NK-92 (cell line): ENCODE results near the gene NKX2-2.

Experiments used
- DNase-seq: peaks from one replicate; lab custom pipeline; 2025; ENCODE audit not compliant: unreplicated experiment; lab: John Stamatoyannopoulos, UW

The NKX2-2 gene

GRCh38 chr20:21522481-21523280, 8.8 kb upstream of the NKX2-2 start:
- DNase-seq: no peak

DNA sequence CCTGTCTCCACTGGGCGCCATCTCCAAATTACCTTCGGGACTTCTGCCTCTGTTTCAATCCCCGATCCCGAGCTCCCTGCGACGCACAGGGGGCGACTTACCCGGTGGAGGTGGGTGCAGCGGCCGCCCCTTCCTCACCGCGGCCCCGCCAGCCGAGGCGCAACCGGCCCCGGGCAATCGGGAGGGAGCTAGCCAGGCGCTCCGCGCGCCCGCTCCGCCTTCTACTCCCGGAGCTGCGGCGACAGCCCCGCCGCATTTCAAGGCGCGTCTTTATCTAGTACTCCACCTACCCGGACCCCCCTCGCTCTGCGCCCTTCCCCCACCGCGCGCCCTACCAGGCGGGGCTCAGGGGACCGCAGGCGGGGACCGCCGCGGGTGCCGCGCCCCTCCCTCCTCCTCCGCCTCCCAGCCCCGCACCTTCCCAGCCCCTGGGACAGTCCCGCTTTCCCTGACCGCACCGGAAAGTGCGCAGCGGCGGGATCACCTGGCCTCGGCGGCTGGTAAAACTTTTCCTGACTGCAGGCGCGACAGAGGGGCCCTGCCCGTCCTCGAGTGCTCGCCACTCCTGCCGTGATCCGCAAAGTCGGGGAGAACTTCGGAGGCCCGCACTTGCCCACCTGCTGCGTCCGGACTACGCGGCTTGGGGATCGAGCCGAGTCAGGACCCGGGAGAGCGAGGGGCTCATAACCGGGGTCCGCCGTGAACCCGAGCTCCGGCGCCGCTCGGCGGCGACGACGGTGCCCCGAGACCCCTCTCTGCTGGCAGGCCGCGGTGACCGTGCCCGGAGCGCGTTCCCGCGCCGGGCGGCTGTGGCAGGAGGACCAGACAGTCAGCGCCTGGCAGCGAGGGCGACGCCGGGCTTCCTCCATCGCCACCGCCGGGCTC, 8.0 kb upstream of the NKX2-2 start:
- no peak for DNase-seq

DNA sequence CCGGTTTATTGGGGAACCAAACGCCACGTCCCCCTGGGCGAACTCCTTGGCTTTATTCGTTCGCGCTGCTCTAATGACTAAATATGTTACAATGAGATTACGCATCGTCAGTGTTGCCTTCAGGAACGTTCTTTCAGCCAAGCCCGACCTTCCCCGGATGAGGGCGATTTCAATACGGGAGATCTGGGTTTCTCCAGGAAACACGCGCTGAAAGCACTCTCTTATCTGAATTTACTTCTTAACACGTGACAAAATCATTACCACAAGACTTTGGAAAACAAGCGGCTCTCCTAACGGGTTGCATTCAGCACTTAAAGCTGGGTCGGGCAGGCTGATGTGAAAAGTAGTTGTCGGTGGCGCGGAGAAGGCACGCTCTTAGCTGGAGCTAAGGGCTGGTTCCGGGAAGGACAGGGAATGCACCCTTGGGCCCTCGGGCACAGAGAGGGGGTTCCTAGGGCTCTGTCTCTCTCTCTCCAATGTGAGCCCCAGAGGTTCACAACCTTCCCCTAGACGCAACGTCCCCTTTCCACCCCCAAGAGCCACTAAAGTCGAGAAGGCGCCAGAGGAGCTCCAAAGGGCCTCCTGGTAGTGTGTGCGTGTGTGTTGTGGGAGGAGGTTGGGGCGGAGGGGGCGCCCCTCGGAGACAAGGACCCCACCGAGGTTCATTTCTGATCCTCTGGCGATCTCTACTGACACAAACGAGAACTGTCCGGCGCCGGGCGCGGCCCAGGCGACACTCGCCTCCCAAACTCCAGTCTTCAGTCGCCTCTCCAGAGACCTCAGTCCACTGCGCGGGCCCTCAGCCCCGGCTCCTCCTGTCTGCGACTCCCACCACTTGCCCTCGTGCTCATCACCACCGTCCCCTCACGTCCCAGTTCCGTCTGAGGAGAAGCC, 7.1 kb upstream of the NKX2-2 start:
- no peak for DNase-seq

DNA sequence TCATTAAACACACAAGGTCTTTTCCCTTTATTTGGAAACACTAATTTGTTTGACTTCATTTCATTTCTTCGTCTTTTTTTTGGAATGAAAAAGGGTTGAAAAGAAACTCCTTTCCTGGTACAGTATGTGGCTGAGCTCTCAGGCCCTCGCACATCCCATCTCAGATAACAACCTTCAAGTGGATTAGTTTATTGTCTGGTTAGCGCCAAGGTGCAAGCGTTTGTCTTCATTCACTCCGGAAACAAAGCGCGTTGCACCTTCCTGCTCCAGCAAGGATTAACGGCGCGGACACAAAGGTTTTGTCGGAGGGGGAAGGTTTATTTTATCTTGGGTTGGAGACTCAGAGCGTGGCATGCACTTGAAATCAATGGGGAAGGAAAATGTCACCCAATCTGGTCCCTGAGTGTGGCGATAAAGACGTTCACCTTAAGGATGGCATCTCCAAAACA, 5.3 kb upstream of the NKX2-2 start:
- DNase-seq: no peak

GRCh38 chr20:21518292-21518991, 4.6 kb upstream of the NKX2-2 start:
- DNase-seq: no peak

DNA sequence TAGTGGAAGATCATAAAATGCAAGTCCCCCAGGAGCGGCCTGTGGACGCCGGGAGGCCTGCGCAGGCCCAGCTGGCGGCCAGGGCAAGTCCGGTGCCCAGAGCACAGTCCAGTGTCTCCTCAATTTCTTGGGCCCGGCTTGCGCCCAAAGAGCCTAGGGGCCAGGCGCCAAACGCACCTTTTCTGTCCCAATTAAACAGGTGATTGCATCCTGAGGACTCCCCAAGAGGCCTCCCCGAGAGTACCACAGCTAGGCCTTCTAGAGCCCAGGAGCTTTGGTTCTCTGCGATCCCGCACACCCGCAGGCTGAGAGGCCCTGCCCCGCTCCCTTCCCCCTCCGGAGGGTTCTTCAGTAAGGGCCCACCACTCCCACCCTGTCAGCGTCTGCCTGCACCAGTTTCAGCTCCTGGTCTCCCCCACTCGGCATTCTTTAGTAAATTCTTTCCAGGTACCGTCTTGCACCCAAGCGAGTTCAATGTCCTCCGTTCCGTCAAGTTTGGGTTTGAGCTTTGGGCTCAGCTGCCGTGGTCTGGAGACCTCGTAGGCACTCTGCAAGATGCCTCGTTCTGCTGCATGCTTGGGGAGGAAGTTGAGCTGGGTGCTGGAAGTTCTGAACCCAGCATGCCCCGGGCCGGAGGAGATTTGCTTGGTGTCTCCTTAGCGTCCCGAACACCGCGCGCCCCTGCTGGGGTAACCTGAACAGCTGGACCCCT, 3.9 kb upstream of the NKX2-2 start:
- no peak for DNase-seq

GRCh38 chr20:21516861-21517565, 3.1 kb upstream of the NKX2-2 start:
- DNase-seq: no peak

- no peak for DNase-seq
Observed at GRCh38 chr20:21516180-21516567, 2.3 kb upstream of the NKX2-2 start.

- DNase-seq: no peak
Observed at GRCh38 chr20:21515300-21516179, 1.7 kb upstream of the NKX2-2 start.

- DNase-seq: no peak
Observed at GRCh38 chr20:21514553-21515251, 838 bp upstream of the NKX2-2 start.

DNA sequence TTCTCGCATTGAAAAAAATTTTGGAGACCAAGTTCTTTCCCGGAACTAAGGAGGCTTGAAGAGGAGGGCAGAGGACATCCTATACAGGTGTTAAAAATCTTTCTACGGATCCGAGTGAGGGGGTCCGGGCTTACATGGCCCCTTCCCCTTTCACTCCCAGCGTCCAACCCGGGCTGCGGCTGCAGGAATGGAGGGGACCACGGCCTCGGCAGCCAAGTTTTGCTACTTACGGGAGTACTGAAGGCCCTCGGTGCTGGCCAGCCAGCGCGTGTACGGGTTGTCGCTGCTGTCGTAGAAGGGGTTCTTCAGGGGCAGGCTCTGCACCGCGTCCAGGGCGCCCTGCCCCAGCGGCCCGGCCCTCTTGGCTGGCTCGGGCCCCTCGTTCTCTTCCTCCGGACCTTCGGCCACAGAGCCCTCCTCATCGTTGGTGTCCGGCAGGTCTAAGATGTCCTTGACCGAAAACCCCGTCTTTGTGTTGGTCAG, 642 bp downstream of the NKX2-2 start:
- DNase-seq: no peak

GRCh38 chr20:21512634-21513180, 1.2 kb downstream of the NKX2-2 start:
- DNase-seq: no peak

- DNase-seq: no peak
Observed at GRCh38 chr20:21511850-21512633, 1.8 kb downstream of the NKX2-2 start.

GRCh38 chr20:21511485-21511849, 2.4 kb downstream of the NKX2-2 start:
- no peak for DNase-seq

DNA sequence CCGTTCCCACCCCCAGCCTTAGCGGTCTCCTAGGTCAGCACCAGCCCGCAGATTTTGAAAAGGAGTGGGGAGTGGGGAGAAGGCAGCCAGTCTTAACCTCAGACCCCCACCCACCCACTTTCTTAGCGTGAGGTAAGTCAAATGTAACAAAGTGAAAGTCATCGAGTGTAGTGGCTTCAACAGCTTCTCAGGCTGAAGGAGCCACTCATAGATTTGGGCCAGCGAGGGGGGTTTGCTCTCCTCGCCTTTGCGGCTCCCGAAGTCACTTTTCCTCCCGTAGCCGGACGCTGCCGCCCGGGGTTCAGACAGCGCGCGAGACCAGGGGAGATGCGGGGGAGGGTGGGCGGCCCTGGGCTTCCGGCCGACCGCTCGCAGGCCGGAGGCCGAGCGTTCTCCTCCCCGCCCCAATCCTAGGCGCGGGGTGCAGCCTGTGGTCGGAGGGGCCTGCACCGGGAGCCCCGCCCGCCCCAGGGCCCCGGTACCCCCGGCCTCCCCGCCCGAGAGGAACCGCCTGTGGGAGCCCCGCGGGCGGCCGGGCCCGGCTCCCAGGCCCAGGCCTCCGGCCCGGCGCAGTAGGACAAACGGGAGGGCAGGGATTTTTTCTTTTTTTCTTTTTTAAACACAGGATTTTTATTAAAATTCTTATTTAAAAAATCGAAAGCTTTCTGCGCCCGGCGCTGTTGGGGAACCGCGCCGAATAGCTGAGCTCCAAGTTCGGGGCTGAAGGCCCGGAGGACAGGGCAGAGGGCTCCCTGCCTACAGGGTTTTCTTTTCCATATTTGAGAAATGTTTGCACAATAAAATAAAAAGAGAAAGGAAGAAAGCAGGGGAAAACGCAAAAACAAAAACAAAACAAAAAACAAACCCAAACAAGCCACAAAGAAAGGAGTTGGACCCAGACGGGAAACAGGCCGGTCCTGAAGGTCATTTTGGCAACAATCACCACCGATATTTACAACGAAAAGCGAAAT, 3.2 kb downstream of the NKX2-2 start:
- DNase-seq: no peak
